GM12878 (cell line): ENCODE results near the gene HORMAD2.

Source experiments
- BCL11A ChIP-seq: IDR thresholded peaks from 2 replicates; pipeline ENCODE4 v1.6.1; 2011; ENCODE audit warnings: low read depth, low read length
- CBX5 ChIP-seq: sonication (generic); IDR thresholded peaks from 2 replicates; pipeline ENCODE4 v1.6.1; 2016; ENCODE audit warnings: low read depth, moderate library complexity, mild to moderate bottlenecking, inconsistent platforms
- EP300 ChIP-seq, 2 experiments: fragments of 150-350 bp in 1 of 2; IDR thresholded peaks; 2 replicates each; pipeline ENCODE4 v1.6.1; 2011 to 2012; ENCODE audit warnings: low read depth in 2 of 2, low read length in 2 of 2, borderline replicate concordance in 1 of 2, improper control_type of control experiment in 1 of 2, inconsistent platforms in 1 of 2; ENCODE audit not compliant: control insufficient read depth in 1 of 2
- HCFC1 ChIP-seq: fragments of 150-350 bp; IDR thresholded peaks from 2 replicates; pipeline ENCODE4 v1.6.1; 2014; ENCODE audit warnings: low read length
- MTA2 ChIP-seq: fragments of 450-650 bp; IDR thresholded peaks from 2 replicates; pipeline ENCODE4 v1.6.1; 2016; ENCODE audit warnings: low read depth, mild to moderate bottlenecking, moderate library complexity
- RFX5 ChIP-seq: IDR thresholded peaks from 2 replicates; pipeline ENCODE4 v1.6.1; 2011; ENCODE audit warnings: low read depth, low read length, improper control_type of control experiment
- YY1 ChIP-seq: IDR thresholded peaks from 2 replicates; pipeline ENCODE4 v1.6.1; 2011; ENCODE audit warnings: low read depth, mild to moderate bottlenecking, low read length
- ZNF207 ChIP-seq: fragments of 450-650 bp; IDR thresholded peaks from 2 replicates; pipeline ENCODE4 v1.6.1; 2014; ENCODE audit warnings: antibody characterized with exemption, mild to moderate bottlenecking, borderline replicate concordance
- ZNF274 ChIP-seq: IDR thresholded peaks from one replicate; pipeline ENCODE4 v1.8.0; 2011; ENCODE audit not compliant: insufficient read length, insufficient read depth
- TF ChIP-seq, protein P1 (sequence below), 3 experiments: IDR thresholded peaks in 2 of 3; conservative IDR thresholded peaks in 1 of 3; 2 replicates each; pipeline ENCODE4 v1.5.1; 2011; ENCODE audit warnings: low read depth in 3 of 3, low read length in 3 of 3, mild to moderate bottlenecking in 3 of 3, control low read depth in 2 of 3, moderate library complexity in 2 of 3, inconsistent platforms in 1 of 3, mixed read lengths in 1 of 3; ENCODE audit not compliant: control insufficient read depth in 2 of 3, insufficient read depth in 1 of 3; ENCODE audit errors: extremely low read depth in 1 of 3
- TF ChIP-seq, protein P2 (sequence below): fragments of 450-650 bp; IDR thresholded peaks from 2 replicates; pipeline ENCODE4 v1.6.1; 2017; ENCODE audit warnings: low read depth, mild to moderate bottlenecking, moderate library complexity
- TF ChIP-seq, protein P3 (sequence below): fragments of 450-650 bp; IDR thresholded peaks from 2 replicates; pipeline ENCODE4 v1.6.1; 2017; ENCODE audit warnings: antibody characterized with exemption, mild to moderate bottlenecking, moderate library complexity
- TF ChIP-seq, protein P4 (sequence below): IDR thresholded peaks from 2 replicates; pipeline ENCODE4 v1.6.1; 2012; ENCODE audit warnings: low read depth, low read length, improper control_type of control experiment
- TF ChIP-seq, protein P5 (sequence below): fragments of 450-650 bp; IDR thresholded peaks from 2 replicates; pipeline ENCODE4 v1.6.1; 2014; ENCODE audit warnings: mild to moderate bottlenecking

DNA sequence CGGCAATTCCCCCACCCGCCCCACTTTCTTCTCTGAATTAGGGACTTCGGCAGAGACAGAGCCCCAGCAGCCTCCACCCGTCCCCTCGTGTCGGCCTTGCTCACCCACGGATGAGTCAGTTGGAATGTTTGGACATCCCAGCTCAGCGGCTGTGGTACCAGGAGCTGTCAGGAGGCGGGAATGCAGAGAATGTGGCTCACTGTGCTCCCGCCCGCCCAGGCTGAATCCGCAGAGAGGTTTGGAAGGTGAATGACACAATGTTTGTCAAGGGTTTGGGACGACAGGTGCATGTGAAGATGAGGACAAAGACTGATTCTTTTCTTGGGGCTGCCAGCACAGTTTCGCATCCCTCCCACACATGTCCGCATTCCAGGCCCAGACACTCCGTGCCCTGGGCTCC lies 126.7 kb downstream of the HORMAD2 start:
- TF ChIP-seq, protein P1, sequence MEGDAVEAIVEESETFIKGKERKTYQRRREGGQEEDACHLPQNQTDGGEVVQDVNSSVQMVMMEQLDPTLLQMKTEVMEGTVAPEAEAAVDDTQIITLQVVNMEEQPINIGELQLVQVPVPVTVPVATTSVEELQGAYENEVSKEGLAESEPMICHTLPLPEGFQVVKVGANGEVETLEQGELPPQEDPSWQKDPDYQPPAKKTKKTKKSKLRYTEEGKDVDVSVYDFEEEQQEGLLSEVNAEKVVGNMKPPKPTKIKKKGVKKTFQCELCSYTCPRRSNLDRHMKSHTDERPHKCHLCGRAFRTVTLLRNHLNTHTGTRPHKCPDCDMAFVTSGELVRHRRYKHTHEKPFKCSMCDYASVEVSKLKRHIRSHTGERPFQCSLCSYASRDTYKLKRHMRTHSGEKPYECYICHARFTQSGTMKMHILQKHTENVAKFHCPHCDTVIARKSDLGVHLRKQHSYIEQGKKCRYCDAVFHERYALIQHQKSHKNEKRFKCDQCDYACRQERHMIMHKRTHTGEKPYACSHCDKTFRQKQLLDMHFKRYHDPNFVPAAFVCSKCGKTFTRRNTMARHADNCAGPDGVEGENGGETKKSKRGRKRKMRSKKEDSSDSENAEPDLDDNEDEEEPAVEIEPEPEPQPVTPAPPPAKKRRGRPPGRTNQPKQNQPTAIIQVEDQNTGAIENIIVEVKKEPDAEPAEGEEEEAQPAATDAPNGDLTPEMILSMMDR (IDR thresholded peaks at IDR 0.05 in 2 of 3, conservative IDR thresholded peaks at IDR 0.05 in 1 of 3; ENCODE audit: control insufficient read depth in 2 of 3, extremely low read depth in 1 of 3, insufficient read depth in 1 of 3, low read depth in 3 of 3, low read length in 3 of 3), result no peak
- TF ChIP-seq, protein P2, sequence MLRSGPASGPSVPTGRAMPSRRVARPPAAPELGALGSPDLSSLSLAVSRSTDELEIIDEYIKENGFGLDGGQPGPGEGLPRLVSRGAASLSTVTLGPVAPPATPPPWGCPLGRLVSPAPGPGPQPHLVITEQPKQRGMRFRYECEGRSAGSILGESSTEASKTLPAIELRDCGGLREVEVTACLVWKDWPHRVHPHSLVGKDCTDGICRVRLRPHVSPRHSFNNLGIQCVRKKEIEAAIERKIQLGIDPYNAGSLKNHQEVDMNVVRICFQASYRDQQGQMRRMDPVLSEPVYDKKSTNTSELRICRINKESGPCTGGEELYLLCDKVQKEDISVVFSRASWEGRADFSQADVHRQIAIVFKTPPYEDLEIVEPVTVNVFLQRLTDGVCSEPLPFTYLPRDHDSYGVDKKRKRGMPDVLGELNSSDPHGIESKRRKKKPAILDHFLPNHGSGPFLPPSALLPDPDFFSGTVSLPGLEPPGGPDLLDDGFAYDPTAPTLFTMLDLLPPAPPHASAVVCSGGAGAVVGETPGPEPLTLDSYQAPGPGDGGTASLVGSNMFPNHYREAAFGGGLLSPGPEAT, result no peak
- TF ChIP-seq, protein P3, sequence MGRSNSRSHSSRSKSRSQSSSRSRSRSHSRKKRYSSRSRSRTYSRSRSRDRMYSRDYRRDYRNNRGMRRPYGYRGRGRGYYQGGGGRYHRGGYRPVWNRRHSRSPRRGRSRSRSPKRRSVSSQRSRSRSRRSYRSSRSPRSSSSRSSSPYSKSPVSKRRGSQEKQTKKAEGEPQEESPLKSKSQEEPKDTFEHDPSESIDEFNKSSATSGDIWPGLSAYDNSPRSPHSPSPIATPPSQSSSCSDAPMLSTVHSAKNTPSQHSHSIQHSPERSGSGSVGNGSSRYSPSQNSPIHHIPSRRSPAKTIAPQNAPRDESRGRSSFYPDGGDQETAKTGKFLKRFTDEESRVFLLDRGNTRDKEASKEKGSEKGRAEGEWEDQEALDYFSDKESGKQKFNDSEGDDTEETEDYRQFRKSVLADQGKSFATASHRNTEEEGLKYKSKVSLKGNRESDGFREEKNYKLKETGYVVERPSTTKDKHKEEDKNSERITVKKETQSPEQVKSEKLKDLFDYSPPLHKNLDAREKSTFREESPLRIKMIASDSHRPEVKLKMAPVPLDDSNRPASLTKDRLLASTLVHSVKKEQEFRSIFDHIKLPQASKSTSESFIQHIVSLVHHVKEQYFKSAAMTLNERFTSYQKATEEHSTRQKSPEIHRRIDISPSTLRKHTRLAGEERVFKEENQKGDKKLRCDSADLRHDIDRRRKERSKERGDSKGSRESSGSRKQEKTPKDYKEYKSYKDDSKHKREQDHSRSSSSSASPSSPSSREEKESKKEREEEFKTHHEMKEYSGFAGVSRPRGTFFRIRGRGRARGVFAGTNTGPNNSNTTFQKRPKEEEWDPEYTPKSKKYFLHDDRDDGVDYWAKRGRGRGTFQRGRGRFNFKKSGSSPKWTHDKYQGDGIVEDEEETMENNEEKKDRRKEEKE, result no peak
- TF ChIP-seq YY1 (no peak), HCFC1 (no peak), CBX5 (no peak), ZNF207 (no peak), ZNF274 (no peak), EP300 (IDR thresholded peaks at IDR 0.05; ENCODE audit: borderline replicate concordance in 1 of 2, control insufficient read depth in 1 of 2, low read depth in 2 of 2, low read length in 2 of 2) (no peak), MTA2 (no peak), BCL11A (no peak), RFX5 (no peak)
- TF ChIP-seq, protein P4, sequence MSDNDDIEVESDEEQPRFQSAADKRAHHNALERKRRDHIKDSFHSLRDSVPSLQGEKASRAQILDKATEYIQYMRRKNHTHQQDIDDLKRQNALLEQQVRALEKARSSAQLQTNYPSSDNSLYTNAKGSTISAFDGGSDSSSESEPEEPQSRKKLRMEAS, result no peak
- TF ChIP-seq, protein P5, sequence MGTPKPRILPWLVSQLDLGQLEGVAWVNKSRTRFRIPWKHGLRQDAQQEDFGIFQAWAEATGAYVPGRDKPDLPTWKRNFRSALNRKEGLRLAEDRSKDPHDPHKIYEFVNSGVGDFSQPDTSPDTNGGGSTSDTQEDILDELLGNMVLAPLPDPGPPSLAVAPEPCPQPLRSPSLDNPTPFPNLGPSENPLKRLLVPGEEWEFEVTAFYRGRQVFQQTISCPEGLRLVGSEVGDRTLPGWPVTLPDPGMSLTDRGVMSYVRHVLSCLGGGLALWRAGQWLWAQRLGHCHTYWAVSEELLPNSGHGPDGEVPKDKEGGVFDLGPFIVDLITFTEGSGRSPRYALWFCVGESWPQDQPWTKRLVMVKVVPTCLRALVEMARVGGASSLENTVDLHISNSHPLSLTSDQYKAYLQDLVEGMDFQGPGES, result no peak
